OCI-LY1 (cell line): ENCODE results near the gene NTF3.

Experiments
- H2AFZ ChIP-seq: fragments of 200-600 bp; sonication (generic), shearing (Covaris generic); 2 replicates; pipeline ENCODE4 v1.6.0; 2014; ENCODE audit warnings: antibody characterized with exemption, mild to moderate bottlenecking, low read length
- H3F3A ChIP-seq: fragments of 200-600 bp; sonication (generic), shearing (Covaris generic); 2 replicates; pipeline ENCODE4 v1.6.0; 2014; ENCODE audit warnings: mild to moderate bottlenecking, antibody characterized with exemption, low read length, moderate library complexity; ENCODE audit not compliant: insufficient read depth
- H3K27ac ChIP-seq: fragments of 200-600 bp; sonication (generic); 2 replicates; pipeline ENCODE4 v1.5.1; 2014; ENCODE audit warnings: low read length, mixed run types, mild to moderate bottlenecking, low read depth; ENCODE audit not compliant: poor library complexity, severe bottlenecking
- H3K27me3 ChIP-seq: fragments of 200-600 bp; sonication (generic); 2 replicates; pipeline ENCODE4 v1.6.0; 2014; ENCODE audit warnings: antibody characterized with exemption, mild to moderate bottlenecking, low read length, moderate library complexity; ENCODE audit not compliant: insufficient read depth
- H3K36me3 ChIP-seq: fragments of 200-600 bp; sonication (generic); 2 replicates; pipeline ENCODE4 v1.6.1; 2014; ENCODE audit warnings: mild to moderate bottlenecking, antibody characterized with exemption, low read length, moderate library complexity, mixed read lengths; ENCODE audit not compliant: insufficient read depth
- H3K4me1 ChIP-seq: fragments of 200-600 bp; sonication (generic); 2 replicates; pipeline ENCODE4 v1.5.1; 2014; ENCODE audit warnings: mild to moderate bottlenecking, low read length, moderate library complexity; ENCODE audit not compliant: insufficient read depth, severe bottlenecking
- H3K4me2 ChIP-seq: fragments of 200-600 bp; sonication (generic), shearing (Covaris generic); 2 replicates; pipeline ENCODE4 v1.6.1; 2014; ENCODE audit warnings: low read length
- H3K4me3 ChIP-seq: fragments of 200-600 bp; sonication (generic); 2 replicates; pipeline ENCODE4 v1.5.1; 2014; ENCODE audit warnings: low read length, low read depth, mild to moderate bottlenecking, mixed read lengths; ENCODE audit not compliant: poor library complexity, severe bottlenecking
- H3K79me2 ChIP-seq: fragments of 200-600 bp; shearing (Covaris generic); 2 replicates; pipeline ENCODE4 v1.6.1; 2016; ENCODE audit warnings: mixed run types, low read length, mixed read lengths; ENCODE audit not compliant: insufficient read depth
- H3K9ac ChIP-seq: fragments of 200-600 bp; sonication (generic), shearing (Covaris generic); 2 replicates; pipeline ENCODE4 v1.6.1; 2014; ENCODE audit warnings: mild to moderate bottlenecking, low read length, mixed read lengths
- H3K9me2 ChIP-seq: fragments of 200-600 bp; sonication (generic), shearing (Covaris generic); 2 replicates; pipeline ENCODE4 v1.6.1; 2014; ENCODE audit warnings: low read depth, mild to moderate bottlenecking, low read length, mixed read lengths
- H3K9me3 ChIP-seq: fragments of 200-600 bp; shearing (Covaris generic); 2 replicates; pipeline ENCODE4 v1.6.1; 2014; ENCODE audit warnings: low read length, mixed read lengths
- H4K20me1 ChIP-seq: fragments of 200-600 bp; sonication (generic), shearing (Covaris generic); 2 replicates; pipeline ENCODE4 v1.6.0; 2016; ENCODE audit warnings: mild to moderate bottlenecking, low read length; ENCODE audit not compliant: insufficient read depth
- EZH2 ChIP-seq: fragments of 200-600 bp; sonication (generic), shearing (Covaris generic); IDR thresholded peaks from 2 replicates; pipeline ENCODE4 v1.8.0; 2017; ENCODE audit warnings: borderline replicate concordance, mixed run types, mild to moderate bottlenecking, antibody characterized with exemption, low read length, moderate library complexity, mixed read lengths
- TF ChIP-seq, protein P1 (sequence below): fragments of 200-600 bp; sonication (generic), shearing (Covaris generic); IDR thresholded peaks from 2 replicates; pipeline ENCODE4 v1.5.1; 2017; ENCODE audit warnings: mild to moderate bottlenecking, antibody characterized with exemption, low read length, moderate library complexity, mixed read lengths

The NTF3 gene

DNA sequence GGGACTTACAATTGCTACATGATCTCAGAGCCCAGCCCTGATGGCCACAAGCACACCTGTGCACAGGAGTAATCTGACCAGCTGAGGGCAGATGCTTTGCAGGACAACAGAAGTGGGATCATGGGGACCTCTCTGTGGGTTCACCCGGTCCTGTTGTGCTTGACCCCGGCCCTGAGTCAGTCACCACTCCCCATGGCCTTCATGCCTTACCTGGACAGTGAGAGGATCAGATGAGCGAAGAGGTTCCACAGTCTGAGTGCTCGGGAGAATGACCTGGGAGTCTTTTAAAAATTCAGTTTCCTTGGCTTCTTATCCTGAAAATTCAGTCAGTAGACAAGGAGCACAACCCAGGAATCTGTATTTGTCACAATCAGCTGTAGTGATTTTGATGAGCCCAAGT lies 88.1 kb downstream of the NTF3 start:
- Histone ChIP-seq H3K4me1 (no peaks in the 10 kb centered on the region), H3K27me3 (no peaks in the 10 kb centered on the region), H3F3A (no peaks in the 10 kb centered on the region), H3K4me2 (no peak overlapping the region), H3K9me3 (no peaks in the 10 kb centered on the region), H3K36me3 (no peaks in the 10 kb centered on the region), H3K27ac (no peak overlapping the region), H2AFZ (no peak overlapping the region), H4K20me1 (no peaks in the 10 kb centered on the region), H3K9ac (no peak overlapping the region), H3K9me2 (no peaks in the 10 kb centered on the region), H3K4me3 (no peak overlapping the region), H3K79me2 (no peaks in the 10 kb centered on the region)
- TF ChIP-seq, protein P1, sequence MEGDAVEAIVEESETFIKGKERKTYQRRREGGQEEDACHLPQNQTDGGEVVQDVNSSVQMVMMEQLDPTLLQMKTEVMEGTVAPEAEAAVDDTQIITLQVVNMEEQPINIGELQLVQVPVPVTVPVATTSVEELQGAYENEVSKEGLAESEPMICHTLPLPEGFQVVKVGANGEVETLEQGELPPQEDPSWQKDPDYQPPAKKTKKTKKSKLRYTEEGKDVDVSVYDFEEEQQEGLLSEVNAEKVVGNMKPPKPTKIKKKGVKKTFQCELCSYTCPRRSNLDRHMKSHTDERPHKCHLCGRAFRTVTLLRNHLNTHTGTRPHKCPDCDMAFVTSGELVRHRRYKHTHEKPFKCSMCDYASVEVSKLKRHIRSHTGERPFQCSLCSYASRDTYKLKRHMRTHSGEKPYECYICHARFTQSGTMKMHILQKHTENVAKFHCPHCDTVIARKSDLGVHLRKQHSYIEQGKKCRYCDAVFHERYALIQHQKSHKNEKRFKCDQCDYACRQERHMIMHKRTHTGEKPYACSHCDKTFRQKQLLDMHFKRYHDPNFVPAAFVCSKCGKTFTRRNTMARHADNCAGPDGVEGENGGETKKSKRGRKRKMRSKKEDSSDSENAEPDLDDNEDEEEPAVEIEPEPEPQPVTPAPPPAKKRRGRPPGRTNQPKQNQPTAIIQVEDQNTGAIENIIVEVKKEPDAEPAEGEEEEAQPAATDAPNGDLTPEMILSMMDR, result no peak
- TF ChIP-seq EZH2, result no peak

DNA sequence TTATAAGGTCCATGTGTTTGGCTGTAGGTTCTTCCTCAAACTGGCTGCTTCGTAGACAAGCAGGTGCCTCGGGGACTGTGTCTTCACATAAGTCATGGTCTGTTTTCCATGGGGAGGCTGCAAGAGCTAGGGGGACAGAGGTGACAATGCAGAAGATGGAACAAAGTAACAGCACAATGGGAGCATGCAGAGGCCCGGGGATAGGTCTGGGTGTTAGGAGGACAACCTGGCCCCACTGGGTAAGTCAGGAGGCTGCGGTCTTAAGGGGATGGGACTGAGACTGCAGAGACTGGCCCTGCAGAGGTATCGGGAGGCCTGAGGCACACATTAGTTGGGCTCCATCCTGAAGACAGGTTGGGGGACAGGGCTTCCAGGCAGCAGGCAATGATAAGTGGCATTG lies 88.9 kb downstream of the NTF3 start:
- TF ChIP-seq, protein P1, result no peak
- no peak for TF ChIP-seq EZH2
- H3K4me2 ChIP-seq, result no peak overlapping the region
- H3K27me3 ChIP-seq, result no peaks in the 10 kb centered on the region
- H3K9ac ChIP-seq, result no peak overlapping the region
- no peak overlapping the region for H2AFZ ChIP-seq
- H3K4me1 ChIP-seq, result no peaks in the 10 kb centered on the region
- no peaks in the 10 kb centered on the region for H3K9me2 ChIP-seq
- no peaks in the 10 kb centered on the region for H3K9me3 ChIP-seq
- no peaks in the 10 kb centered on the region for H3F3A ChIP-seq
- H3K27ac ChIP-seq, result no peak overlapping the region
- no peaks in the 10 kb centered on the region for H3K36me3 ChIP-seq
- no peaks in the 10 kb centered on the region for H3K79me2 ChIP-seq
- H3K4me3 ChIP-seq, result no peak overlapping the region
- H4K20me1 ChIP-seq, result no peaks in the 10 kb centered on the region

DNA sequence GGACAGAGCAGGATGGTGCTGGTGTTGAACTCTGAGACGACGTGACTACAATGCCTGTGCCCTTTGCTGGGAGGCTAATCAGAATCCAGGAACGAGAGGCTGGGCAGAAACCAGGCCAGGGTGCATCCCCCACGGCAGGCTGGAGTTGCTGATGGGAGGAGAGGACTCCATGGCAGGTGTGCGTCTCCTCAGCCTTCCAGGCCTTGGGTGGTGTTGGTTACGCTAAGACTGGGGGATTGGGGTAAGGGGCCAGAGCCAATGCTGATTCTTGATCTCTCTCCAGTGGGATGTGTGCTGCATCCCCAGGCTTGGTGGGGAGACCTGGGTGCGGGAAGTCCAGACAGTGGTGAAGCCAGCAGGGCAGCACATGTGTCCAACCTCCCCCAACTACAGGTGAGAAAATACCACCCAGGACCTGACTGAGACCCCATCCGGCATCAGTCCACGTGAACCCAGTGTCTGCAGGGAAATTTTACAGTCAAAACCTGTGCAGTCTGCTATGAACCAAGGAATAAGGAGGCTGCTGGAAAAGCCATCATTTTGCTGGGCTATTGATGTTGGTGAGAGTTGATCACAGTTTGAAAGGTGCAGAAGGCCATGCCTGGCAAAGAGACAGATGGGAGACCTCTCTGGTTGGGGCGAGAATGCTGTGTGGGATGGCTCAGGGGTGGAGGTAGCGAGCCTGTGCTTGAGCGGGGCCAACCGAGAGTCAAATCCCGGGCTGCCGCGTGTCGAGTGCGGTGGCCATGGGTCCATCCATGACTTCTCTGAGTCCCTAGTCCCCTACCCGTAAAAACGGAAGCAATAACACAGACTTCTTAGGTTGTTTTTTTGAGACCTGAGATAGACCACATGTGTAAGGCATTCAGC lies 89.8 kb downstream of the NTF3 start:
- Histone ChIP-seq H3F3A (no peaks in the 10 kb centered on the region), H3K27ac (no peak overlapping the region), H3K4me2 (no peak overlapping the region), H3K4me1 (no peaks in the 10 kb centered on the region), H3K27me3 (no peaks in the 10 kb centered on the region), H3K9ac (no peak overlapping the region), H3K9me3 (no peaks in the 10 kb centered on the region), H3K9me2 (no peaks in the 10 kb centered on the region), H3K79me2 (no peaks in the 10 kb centered on the region), H4K20me1 (no peaks in the 10 kb centered on the region), H3K4me3 (no peak overlapping the region), H2AFZ (no peak overlapping the region), H3K36me3 (no peaks in the 10 kb centered on the region)
- TF ChIP-seq, protein P1, result no peak
- no peak for TF ChIP-seq EZH2
